ENCODE results near the gene SLC22A9.

The SLC22A9 gene

DNA sequence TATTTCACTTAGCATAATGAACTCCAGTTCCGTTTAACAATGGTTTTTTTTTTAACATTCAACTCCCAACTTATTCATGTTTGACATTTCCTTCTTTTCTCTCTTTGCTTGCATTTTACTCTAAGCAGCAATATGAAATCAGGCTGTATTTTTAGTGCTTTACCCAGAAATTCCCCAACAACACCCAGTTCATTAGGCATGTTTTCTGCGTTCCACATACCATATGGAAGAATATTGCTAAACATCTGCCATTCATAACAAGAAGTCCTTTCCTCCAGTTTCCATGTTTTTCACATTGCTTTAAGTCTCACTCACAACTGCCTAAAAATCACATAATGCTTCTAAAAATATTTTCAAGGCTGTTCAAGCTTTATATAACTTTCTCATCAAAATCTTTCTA is 75.5 kb downstream of the SLC22A9 start:
- DNase-seq = no peak

DNA sequence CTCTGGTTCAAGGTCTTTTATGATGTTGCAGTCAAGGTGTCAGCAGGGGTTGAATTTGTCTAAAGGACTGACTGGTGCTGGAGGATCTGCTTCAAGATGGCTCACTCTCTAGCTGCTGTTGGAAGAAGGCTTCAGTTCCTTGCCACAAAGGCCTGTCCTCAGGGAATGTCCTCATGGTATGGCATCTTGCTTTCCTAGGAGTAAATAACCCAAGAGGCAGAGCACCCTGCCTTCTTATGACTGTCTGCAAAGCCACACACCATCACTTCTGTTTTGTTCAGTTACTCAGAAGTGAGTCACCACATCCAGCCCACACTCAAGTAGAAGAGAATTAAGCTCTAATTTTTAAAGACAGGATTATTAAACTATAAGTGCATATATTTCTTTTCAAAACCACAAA is 76.1 kb downstream of the SLC22A9 start:
- no peak for DNase-seq

DNA sequence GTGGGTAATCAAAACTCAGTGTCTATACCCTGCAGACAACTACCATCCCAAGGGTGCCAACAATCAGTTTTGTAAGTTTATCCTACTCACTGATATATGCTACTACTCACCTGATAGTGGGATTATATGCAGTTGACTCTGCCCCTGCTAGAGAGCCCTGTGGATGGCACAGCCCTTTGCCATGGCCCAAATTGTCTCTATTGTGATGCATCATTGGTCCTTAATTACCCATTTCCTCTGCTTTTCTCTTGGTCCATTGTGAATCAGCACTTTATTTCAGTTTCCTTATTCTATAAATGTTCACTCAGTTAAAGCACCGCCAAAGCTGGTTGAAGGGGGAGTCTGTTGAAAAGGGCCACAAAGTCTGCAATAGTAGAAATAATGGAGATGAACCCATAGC is 79.1 kb downstream of the SLC22A9 start:
- DNase-seq = no peak

DNA sequence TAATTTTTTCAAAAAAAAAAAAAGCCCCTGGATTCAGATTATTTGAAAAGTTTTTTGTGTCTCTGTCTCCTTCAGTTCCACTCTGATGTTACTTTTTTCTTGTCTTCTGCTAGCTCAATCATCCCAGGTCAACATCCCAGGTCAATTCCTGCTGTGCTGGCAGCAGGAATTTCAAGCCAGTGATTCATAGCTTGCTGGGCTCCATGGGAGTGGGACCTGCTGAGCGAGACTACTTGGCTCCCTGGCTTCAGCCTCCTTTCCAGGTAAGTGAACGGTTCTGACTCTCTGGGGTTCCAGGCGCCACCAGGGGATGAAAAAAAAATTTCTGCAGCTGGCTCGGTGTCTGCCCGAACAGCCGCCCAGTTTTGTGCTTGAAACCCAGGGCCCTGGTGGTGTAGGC is 90.0 kb downstream of the SLC22A9 start:
- no peak for DNase-seq
